ENCODE measurements around the gene OSBP. TPM values are rescaled to one million over a fixed set of nuclear protein-coding genes. Genes with fewer than 3 reads are reported as not detected.

The OSBP gene
- total RNA-seq, 4 donors from 2014 or later = 37.2 to 71.5 (median 49.6) TPM

DNA sequence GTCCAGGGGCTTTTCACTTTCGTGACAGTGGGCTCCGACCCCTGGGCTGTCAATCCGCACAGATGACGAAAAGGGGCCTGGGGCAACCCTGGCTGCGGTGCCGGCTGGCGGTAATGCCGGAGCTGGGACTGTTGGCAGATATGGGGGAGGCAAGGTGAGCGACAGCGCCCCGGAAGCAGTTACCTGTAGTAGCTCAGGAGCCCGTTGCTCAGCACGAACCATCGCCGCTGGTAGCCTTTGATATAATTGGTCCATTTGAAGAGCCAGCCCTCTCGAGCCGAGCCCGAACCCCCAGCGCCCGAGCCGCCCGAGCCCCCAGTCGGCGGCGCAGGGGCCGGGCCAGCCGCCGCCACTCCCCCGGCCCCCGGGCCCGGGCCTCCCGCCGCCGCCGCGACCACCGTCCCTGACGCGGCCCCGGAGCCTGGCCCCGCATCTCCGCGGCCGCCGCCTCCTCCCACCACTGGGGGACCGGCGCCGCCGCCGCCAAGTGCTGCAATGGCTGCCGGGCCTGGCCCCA lies 396 bp downstream of the OSBP start:
- no peaks in the 10 kb centered on the region for H3K27me3 ChIP-seq
- peaks cover 42% of the 10 kb centered on the region for H3K4me1 ChIP-seq
- TF ChIP-seq, protein P1, sequence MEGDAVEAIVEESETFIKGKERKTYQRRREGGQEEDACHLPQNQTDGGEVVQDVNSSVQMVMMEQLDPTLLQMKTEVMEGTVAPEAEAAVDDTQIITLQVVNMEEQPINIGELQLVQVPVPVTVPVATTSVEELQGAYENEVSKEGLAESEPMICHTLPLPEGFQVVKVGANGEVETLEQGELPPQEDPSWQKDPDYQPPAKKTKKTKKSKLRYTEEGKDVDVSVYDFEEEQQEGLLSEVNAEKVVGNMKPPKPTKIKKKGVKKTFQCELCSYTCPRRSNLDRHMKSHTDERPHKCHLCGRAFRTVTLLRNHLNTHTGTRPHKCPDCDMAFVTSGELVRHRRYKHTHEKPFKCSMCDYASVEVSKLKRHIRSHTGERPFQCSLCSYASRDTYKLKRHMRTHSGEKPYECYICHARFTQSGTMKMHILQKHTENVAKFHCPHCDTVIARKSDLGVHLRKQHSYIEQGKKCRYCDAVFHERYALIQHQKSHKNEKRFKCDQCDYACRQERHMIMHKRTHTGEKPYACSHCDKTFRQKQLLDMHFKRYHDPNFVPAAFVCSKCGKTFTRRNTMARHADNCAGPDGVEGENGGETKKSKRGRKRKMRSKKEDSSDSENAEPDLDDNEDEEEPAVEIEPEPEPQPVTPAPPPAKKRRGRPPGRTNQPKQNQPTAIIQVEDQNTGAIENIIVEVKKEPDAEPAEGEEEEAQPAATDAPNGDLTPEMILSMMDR (IDR thresholded peaks at IDR 0.05) = peak in 1 of 2 donors; percentile 3
- TF ChIP-seq EP300 (IDR thresholded peaks at IDR 0.05) (no peak), POLR2A (IDR thresholded peaks at IDR 0.05) (no peak), POLR2AphosphoS5 (IDR thresholded peaks at IDR 0.05) (no peak)
- 0% methylated on average over 15 of the region's 51 CpGs for WGBS
- H3K9me3 ChIP-seq = no peaks in the 10 kb centered on the region
- peaks cover 2% of the 10 kb centered on the region for H3K36me3 ChIP-seq
- DNase-seq (ENCODE audit: low spot score in 2 of 2) = peak; percentile 82 to 89
- H3K27ac ChIP-seq = peak overlapping the region; percentile 97
- peak overlapping the region; percentile 82 for H3K4me3 ChIP-seq

DNA sequence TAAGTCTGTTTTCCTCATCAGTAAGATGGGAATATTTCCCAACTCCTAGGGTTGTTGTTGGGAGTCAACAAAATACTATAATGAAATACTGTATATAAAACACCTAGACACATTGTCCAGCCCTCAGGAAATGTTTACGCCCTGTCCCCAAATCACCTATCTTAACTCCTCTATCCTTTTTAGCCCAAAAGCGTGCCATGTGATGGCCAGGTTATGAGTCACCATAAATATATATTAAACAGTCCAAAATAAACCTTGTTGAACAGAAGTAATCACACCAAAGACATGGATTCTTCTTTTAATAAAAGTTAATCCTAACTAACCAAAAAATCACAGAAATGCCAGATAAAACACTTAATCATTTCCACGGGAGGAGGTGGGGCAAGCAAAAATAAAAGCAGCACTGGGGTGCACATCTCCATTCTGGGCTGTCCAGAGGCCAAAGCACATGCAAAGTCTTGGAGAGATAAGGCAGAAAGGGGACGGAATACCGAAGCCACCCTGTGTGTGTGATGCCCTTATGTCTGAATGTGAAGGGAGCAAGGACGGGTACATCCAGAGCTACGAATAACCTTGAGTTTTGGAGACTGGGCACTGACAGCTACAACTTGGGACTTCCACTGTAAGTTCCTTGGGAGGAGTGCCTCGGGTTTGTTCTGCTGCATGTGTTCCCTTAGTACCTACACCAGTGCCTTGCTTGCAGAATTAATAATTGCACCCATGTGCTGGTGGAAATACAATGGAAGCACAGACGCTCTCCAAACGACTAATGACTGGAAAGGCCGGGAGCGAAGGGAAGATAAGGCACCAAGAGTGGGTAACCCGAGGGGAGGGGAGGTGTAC lies 1.1 kb downstream of the OSBP start:
- Histone ChIP-seq H3K4me3 (peak overlapping the region; percentile 82), H3K27me3 (no peaks in the 10 kb centered on the region), H3K36me3 (peaks cover 9% of the 10 kb centered on the region), H3K9me3 (no peaks in the 10 kb centered on the region), H3K4me1 (peaks cover 46% of the 10 kb centered on the region), H3K27ac (peak overlapping the region; percentile 97)
- WGBS = 9% methylated on average over 13 of the region's 13 CpGs
- TF ChIP-seq EP300 (IDR thresholded peaks at IDR 0.05) (no peak), POLR2AphosphoS5 (IDR thresholded peaks at IDR 0.05) (no peak), POLR2A (IDR thresholded peaks at IDR 0.05) (no peak)
- TF ChIP-seq, protein P1 (IDR thresholded peaks at IDR 0.05) = no peak
- DNase-seq (ENCODE audit: low spot score in 2 of 2) = no peak

DNA sequence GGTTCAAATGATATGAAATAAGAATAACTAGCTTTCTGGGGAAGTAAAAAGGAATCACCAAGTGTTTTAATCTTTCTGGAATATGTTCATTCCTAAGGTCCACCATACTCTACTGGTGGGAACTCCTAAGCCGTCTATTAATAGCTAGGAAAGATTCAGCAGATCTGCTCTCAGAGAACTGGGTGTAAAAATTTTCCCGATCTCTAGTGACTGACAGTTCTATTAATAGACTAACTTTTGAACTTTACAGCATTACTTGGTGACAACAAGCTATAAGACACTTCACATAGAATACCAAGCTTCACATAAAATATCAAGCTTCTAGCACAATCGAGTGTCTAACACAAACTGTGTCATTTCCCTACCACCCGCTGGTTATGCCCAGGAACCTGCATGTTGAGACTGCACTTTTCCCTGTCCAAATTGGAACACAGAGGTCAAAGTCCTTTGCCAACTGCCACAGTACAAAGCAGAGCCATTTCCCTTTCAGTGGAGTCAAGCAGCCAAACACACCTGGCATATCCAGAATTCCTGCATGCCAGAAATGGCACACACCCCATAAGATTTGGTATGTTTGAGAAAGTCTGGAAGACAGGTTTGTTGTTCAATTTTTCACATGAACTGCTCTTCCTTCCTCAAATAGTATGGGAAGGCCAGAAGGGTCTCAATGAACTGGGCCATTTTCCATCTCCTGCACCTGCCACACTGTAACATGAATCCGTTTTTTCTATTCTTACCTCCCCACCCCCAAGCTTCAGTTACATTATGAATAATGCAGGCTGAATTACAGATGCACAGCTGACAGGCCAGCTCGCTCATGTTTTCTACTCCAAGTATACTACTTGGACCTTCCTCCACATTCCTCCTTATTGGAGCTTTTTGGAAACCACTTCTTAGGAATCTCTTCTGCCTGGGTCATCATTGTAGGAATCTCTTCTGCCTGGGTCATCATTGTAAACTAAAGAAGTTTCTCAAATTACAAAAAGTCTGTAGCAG lies 3.7 kb downstream of the OSBP start:
- no peak for DNase-seq (ENCODE audit: low spot score in 2 of 2)
- Histone ChIP-seq H3K27me3 (no peaks in the 10 kb centered on the region), H3K36me3 (peaks cover 35% of the 10 kb centered on the region), H3K9me3 (no peaks in the 10 kb centered on the region), H3K4me3 (no peak overlapping the region), H3K27ac (peak overlapping the region; percentile 1), H3K4me1 (peaks cover 43% of the 10 kb centered on the region)
- WGBS = 58% methylated on average over 6 of the region's 6 CpGs
- TF ChIP-seq, protein P1 (IDR thresholded peaks at IDR 0.05) = no peak
- TF ChIP-seq POLR2AphosphoS5 (IDR thresholded peaks at IDR 0.05) (no peak), POLR2A (IDR thresholded peaks at IDR 0.05) (no peak), EP300 (IDR thresholded peaks at IDR 0.05) (no peak)

DNA sequence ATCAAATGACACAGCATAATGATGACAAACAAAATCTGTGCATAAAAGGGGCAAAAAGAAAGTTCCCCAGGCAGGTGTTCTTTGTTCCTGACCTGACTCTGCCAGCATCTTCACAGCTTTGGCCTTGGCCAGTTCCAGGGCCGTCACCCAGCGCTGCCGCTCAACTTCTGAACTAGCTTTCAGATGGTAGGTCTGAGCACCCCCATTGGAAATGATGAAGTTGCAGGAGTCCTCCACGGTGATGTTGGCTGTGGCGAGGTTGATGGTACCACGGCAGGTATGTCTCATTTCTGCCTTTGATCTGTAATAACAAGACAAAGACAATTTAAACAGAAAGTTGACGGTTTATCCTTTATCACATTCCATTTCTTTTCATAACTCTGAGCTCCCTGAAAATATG lies 5.3 kb downstream of the OSBP start:
- TF ChIP-seq POLR2A (IDR thresholded peaks at IDR 0.05) (no peak), EP300 (IDR thresholded peaks at IDR 0.05) (no peak), POLR2AphosphoS5 (IDR thresholded peaks at IDR 0.05) (no peak)
- TF ChIP-seq, protein P1 (IDR thresholded peaks at IDR 0.05) = no peak
- H3K27ac ChIP-seq = no peak overlapping the region
- 93% methylated on average over 7 of the region's 7 CpGs for WGBS
- H3K4me1 ChIP-seq = peaks cover 43% of the 10 kb centered on the region
- no peaks in the 10 kb centered on the region for H3K27me3 ChIP-seq
- peaks cover 51% of the 10 kb centered on the region for H3K36me3 ChIP-seq
- H3K9me3 ChIP-seq = no peaks in the 10 kb centered on the region
- no peak overlapping the region for H3K4me3 ChIP-seq
- no peak for DNase-seq (ENCODE audit: low spot score in 2 of 2)
